CD4-positive, alpha-beta T cell (primary cell): Measurements from ENCODE around the gene SMC5. TPM values are rescaled to one million over a fixed set of nuclear protein-coding genes. Genes with fewer than 3 reads are reported as not detected.
A peak's percentile ranks its signal among the peaks of the same experiment; 100 is the strongest.

Source experiments
- ATAC-seq: fragments of 200-7000 bp; cut with Tn5 transposase; one replicate; pipeline ENCODE4 v1.10.0; 2022; ENCODE audit warnings: mild to moderate bottlenecking; ENCODE audit not compliant: poor library complexity
- CTCF ChIA-PET: fragments of 350-600 bp; sonication (Branson Sonifier 250); formaldehyde crosslinking; loops from one replicate; lab custom pipeline; 2021; ENCODE audit warnings: antibody characterized with exemption, inconsistent platforms; lab: Charles Lee
- POLR2A ChIA-PET: fragments of 350-600 bp; sonication (Branson Sonifier 250); formaldehyde crosslinking; loops from one replicate; lab custom pipeline; 2021; ENCODE audit warnings: antibody characterized with exemption, inconsistent platforms; lab: Charles Lee
- DNase-seq, 14 experiments: peaks; one replicate each; pipeline ENCODE4 v3.0.0-alpha.2; 2013 to 2020; ENCODE audit warnings: mixed read lengths in 2 of 14
- H3K27ac ChIP-seq, 2 donors: one replicate each; pipeline versions ENCODE4 v1.5.1 to v1.7.0; 2013; ENCODE audit warnings: low read length in 2 of 2, low read depth in 1 of 2, mild to moderate bottlenecking in 1 of 2
- H3K27me3 ChIP-seq, 2 experiments: 1 replicate in 1 of 2; 2 replicates in 1 of 2; pipeline versions ENCODE4 v1.6.1 to v1.7.0; 2013; ENCODE audit warnings: low read length in 2 of 2, control low read depth in 1 of 2, mild to moderate bottlenecking in 1 of 2, moderate library complexity in 1 of 2; ENCODE audit not compliant: insufficient read depth in 2 of 2, control insufficient read depth in 1 of 2
- H3K36me3 ChIP-seq: one replicate; pipeline ENCODE4 v1.6.1; 2013; ENCODE audit warnings: low read length, control low read depth; ENCODE audit not compliant: insufficient read depth
- H3K4me1 ChIP-seq: one replicate; pipeline ENCODE4 v1.6.1; 2013; ENCODE audit warnings: low read length, control low read depth; ENCODE audit not compliant: insufficient read depth
- H3K4me3 ChIP-seq: one replicate; pipeline ENCODE4 v1.5.1; 2013; ENCODE audit warnings: mild to moderate bottlenecking, low read length, moderate library complexity
- H3K9me3 ChIP-seq, 2 experiments: 1 replicate in 1 of 2; 2 replicates in 1 of 2; pipeline versions ENCODE4 v1.6.1 to v1.7.0; 2013; ENCODE audit warnings: low read length in 2 of 2, mild to moderate bottlenecking in 2 of 2, control low read depth in 1 of 2, moderate library complexity in 1 of 2; ENCODE audit not compliant: control insufficient read depth in 1 of 2, insufficient read depth in 1 of 2
- H3K27ac Mint-ChIP-seq: one replicate; pipeline ENCODE4 v1.8.0; 2020; ENCODE audit warnings: mixed read lengths
- H3K27me3 Mint-ChIP-seq: one replicate; pipeline ENCODE4 v1.8.0; 2021; ENCODE audit warnings: mixed read lengths
- H3K36me3 Mint-ChIP-seq: one replicate; pipeline ENCODE4 v1.8.0; 2021; ENCODE audit warnings: low read depth, mixed read lengths
- H3K4me1 Mint-ChIP-seq: one replicate; pipeline ENCODE4 v1.8.0; 2021; ENCODE audit warnings: low read depth, mixed read lengths
- H3K4me3 Mint-ChIP-seq: one replicate; pipeline ENCODE4 v1.8.0; 2020; ENCODE audit warnings: mild to moderate bottlenecking, mixed read lengths
- H3K9me3 Mint-ChIP-seq: one replicate; pipeline ENCODE4 v1.8.0; 2020; ENCODE audit warnings: mixed read lengths
- intact Hi-C, 2 experiments: fragments of 100-400 bp; cut with DNase I in 1 of 2; cut with micrococcal nuclease in 1 of 2; formaldehyde crosslinking; loops; one replicate each; pipeline versions ENCODE4 v1.15.1 to v1.9.0; 2023 to 2025; cut with DNase I, micrococcal nuclease
- total RNA-seq, 174 experiments: library from RNA in 2 of 174; stranded (reverse) in 2 of 174; gene quantifications; one replicate each; pipeline ENCODE4 v1.2.3 and lab custom pipeline; 2021 to 2026
- TF ChIP-seq, protein P1 (sequence below): fragments of 200-600 bp; IDR thresholded peaks from one replicate; pipeline ENCODE4 v1.8.0; 2022; ENCODE audit warnings: antibody characterized with exemption, mild to moderate bottlenecking

Gene SMC5
- total RNA-seq, 2 experiments from 2014 or later: 37.7 to 38.1 TPM

- Mint-ChIP-seq H3K27me3 (no peaks in the 10 kb centered on the region), H3K27ac (no peak overlapping the region), H3K9me3 (no peaks in the 10 kb centered on the region), H3K4me1 (peaks cover 79% of the 10 kb centered on the region), H3K4me3 (peak overlapping the region; percentile 37), H3K36me3 (peaks cover 39% of the 10 kb centered on the region)
- Histone ChIP-seq H3K4me3 (no peak overlapping the region), H3K4me1 (peaks cover 48% of the 10 kb centered on the region), H3K27ac (no peak overlapping the region), H3K9me3 (no peaks in the 10 kb centered on the region), H3K27me3 (no peaks in the 10 kb centered on the region), H3K36me3 (peaks cover 16% of the 10 kb centered on the region)
- peak; percentile 43 for ATAC-seq
- ChIA-PET POLR2A (interaction anchor here (1.0 to 2.9 kb wide), 6 partner anchors 8 to 50 kb away, joined by 3 to 28 read pairs (median 8); partner anchors contain the start of gene KLF9), CTCF (interaction anchor here (1.0 kb wide), 1 partner anchor 11 kb away, joined by 4 read pairs; no protein-coding TSS in a partner anchor)
- intact Hi-C loops: no loop called here
- TF ChIP-seq, protein P1, sequence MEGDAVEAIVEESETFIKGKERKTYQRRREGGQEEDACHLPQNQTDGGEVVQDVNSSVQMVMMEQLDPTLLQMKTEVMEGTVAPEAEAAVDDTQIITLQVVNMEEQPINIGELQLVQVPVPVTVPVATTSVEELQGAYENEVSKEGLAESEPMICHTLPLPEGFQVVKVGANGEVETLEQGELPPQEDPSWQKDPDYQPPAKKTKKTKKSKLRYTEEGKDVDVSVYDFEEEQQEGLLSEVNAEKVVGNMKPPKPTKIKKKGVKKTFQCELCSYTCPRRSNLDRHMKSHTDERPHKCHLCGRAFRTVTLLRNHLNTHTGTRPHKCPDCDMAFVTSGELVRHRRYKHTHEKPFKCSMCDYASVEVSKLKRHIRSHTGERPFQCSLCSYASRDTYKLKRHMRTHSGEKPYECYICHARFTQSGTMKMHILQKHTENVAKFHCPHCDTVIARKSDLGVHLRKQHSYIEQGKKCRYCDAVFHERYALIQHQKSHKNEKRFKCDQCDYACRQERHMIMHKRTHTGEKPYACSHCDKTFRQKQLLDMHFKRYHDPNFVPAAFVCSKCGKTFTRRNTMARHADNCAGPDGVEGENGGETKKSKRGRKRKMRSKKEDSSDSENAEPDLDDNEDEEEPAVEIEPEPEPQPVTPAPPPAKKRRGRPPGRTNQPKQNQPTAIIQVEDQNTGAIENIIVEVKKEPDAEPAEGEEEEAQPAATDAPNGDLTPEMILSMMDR: no peak
- no peak for DNase-seq
Observed at GRCh38 chr9:70390933-70391341, 132.2 kb downstream of the SMC5 start.

- peaks cover 27% of the 10 kb centered on the region for H3K36me3 Mint-ChIP-seq
- intact Hi-C loops: loop anchor here in 1 of 2 experiments (1.0 kb wide), 1 partner anchor 10 kb away; no protein-coding TSS in a partner anchor
- ChIA-PET CTCF (interaction anchor here (1.0 kb wide), 1 partner anchor 11 kb away, joined by 3 read pairs; no protein-coding TSS in a partner anchor), POLR2A (interaction anchor here (1.7 to 2.9 kb wide), 2 partner anchors 20 to 27 kb away, joined by 8 to 28 read pairs; no protein-coding TSS in a partner anchor)
- Histone ChIP-seq H3K27me3 (no peaks in the 10 kb centered on the region), H3K4me1 (peaks cover 57% of the 10 kb centered on the region), H3K36me3 (peaks cover 4% of the 10 kb centered on the region), H3K4me3 (no peak overlapping the region), H3K9me3 (no peaks in the 10 kb centered on the region), H3K27ac (no peak overlapping the region)
- peaks cover 88% of the 10 kb centered on the region for H3K4me1 Mint-ChIP-seq
- H3K9me3 Mint-ChIP-seq: no peaks in the 10 kb centered on the region
- peak; percentile 51 for ATAC-seq
- no peaks in the 10 kb centered on the region for H3K27me3 Mint-ChIP-seq
- peak overlapping the region; percentile 23 for H3K4me3 Mint-ChIP-seq
- TF ChIP-seq, protein P1: peak; percentile 19
- no peak overlapping the region for H3K27ac Mint-ChIP-seq
- peak in 3 of 14 experiments; percentile 24 to 29 (median 28) for DNase-seq
Observed at GRCh38 chr9:70392189-70392588, 133.4 kb downstream of the SMC5 start.

GRCh38 chr9:70392850-70393249 is 134.1 kb downstream of the SMC5 start:
- Histone ChIP-seq H3K9me3 (no peaks in the 10 kb centered on the region), H3K4me1 (peaks cover 64% of the 10 kb centered on the region), H3K36me3 (no peaks in the 10 kb centered on the region), H3K27ac (no peak overlapping the region), H3K4me3 (no peak overlapping the region), H3K27me3 (no peaks in the 10 kb centered on the region)
- H3K4me3 Mint-ChIP-seq: no peak overlapping the region
- ChIA-PET POLR2A (interaction anchor here (0.8 to 2.0 kb wide), 4 partner anchors 18 to 102 kb away, joined by 3 to 7 read pairs (median 4); partner anchors contain the start of gene KLF9), CTCF (interaction anchor here (0.9 kb wide), 1 partner anchor 11 kb away, joined by 3 read pairs; no protein-coding TSS in a partner anchor)
- no peaks in the 10 kb centered on the region for H3K27me3 Mint-ChIP-seq
- no peak for DNase-seq
- no peak for ATAC-seq
- no peak overlapping the region for H3K27ac Mint-ChIP-seq
- intact Hi-C loops: loop anchor here in 1 of 2 experiments (1.0 kb wide), 1 partner anchor 11 kb away; no protein-coding TSS in a partner anchor
- H3K4me1 Mint-ChIP-seq: peaks cover 88% of the 10 kb centered on the region
- peaks cover 20% of the 10 kb centered on the region for H3K36me3 Mint-ChIP-seq
- TF ChIP-seq, protein P1: no peak
- no peaks in the 10 kb centered on the region for H3K9me3 Mint-ChIP-seq
